ENCODE data around the gene GOLGA6C.
"Not testable (repeated sequence)": the region's sequence is repeated elsewhere in the genome, so short reads cannot be mapped to it uniquely, and the experiment has no call there.

GOLGA6C gene

GRCh38 chr15:75258034-75258433 lies at the start of gene GOLGA6C:
TSS of gene GOLGA6C (plus strand) at chr15:75258334. CDS start at chr15:75258599, 265 bp downstream.
- not testable (repeated sequence) for DNase-seq

GRCh38 chr15:75208501-75209288 lies 49.4 kb upstream of the GOLGA6C start:
- no peak for DNase-seq

- no peak for DNase-seq
These were observed 48.9 kb upstream of the GOLGA6C start for GRCh38 chr15:75209289-75209676.

- DNase-seq, result no peak
These were observed 47.3 kb upstream of the GOLGA6C start for GRCh38 chr15:75210811-75211230.

- DNase-seq, result no peak
These were observed 46.5 kb upstream of the GOLGA6C start for GRCh38 chr15:75211436-75212199.

GRCh38 chr15:75212200-75212858 lies 45.8 kb upstream of the GOLGA6C start:
- DNase-seq, result no peak

GRCh38 chr15:75213212-75213767 lies 44.8 kb upstream of the GOLGA6C start:
- DNase-seq, result no peak

- DNase-seq, result no peak
These were observed 44.3 kb upstream of the GOLGA6C start for GRCh38 chr15:75213768-75214221.

- DNase-seq, result no peak
These were observed 43.6 kb upstream of the GOLGA6C start for GRCh38 chr15:75214293-75215096.

GRCh38 chr15:75215107-75216004 lies 42.8 kb upstream of the GOLGA6C start:
- no peak for DNase-seq

GRCh38 chr15:75217012-75217411 lies 41.1 kb upstream of the GOLGA6C start:
- no peak for DNase-seq

GRCh38 chr15:75217574-75217973 lies 40.6 kb upstream of the GOLGA6C start:
- DNase-seq, result not testable (repeated sequence)

GRCh38 chr15:75219507-75219929 lies 38.6 kb upstream of the GOLGA6C start:
- not testable (repeated sequence) for DNase-seq

GRCh38 chr15:75223688-75224087 lies 34.4 kb upstream of the GOLGA6C start:
- no peak for DNase-seq

GRCh38 chr15:75224281-75224680 lies 33.9 kb upstream of the GOLGA6C start:
- no peak for DNase-seq

GRCh38 chr15:75225102-75225836 lies 32.9 kb upstream of the GOLGA6C start:
- not testable (repeated sequence) for DNase-seq

GRCh38 chr15:75225951-75226732 lies 32.0 kb upstream of the GOLGA6C start:
- no peak for DNase-seq

GRCh38 chr15:75227112-75227511 lies 31.0 kb upstream of the GOLGA6C start:
- not testable (repeated sequence) for DNase-seq

GRCh38 chr15:75227663-75228280 lies 30.4 kb upstream of the GOLGA6C start:
- no peak for DNase-seq
